AG09309 (cell line): ENCODE results near the gene KLHDC1.
A peak's percentile ranks its signal among the peaks of the same experiment; 100 is the strongest.
"Not testable (repeated sequence)": the region's sequence is repeated elsewhere in the genome, so short reads cannot be mapped to it uniquely, and the experiment has no call there.

Source experiments
- DNase-seq: peaks from one replicate; pipeline ENCODE4 v3.0.0-alpha.2; 2010; ENCODE audit warnings: low read depth
- H3K4me3 ChIP-seq: 2 replicates; pipeline ENCODE4 v1.5.1; 2011; ENCODE audit warnings: mild to moderate bottlenecking, low read depth, low read length, moderate library complexity; ENCODE audit not compliant: control insufficient read depth
- CTCF ChIP-seq: IDR thresholded peaks from 2 replicates; pipeline ENCODE4 v1.5.1; 2011; ENCODE audit warnings: mild to moderate bottlenecking, low read depth, low read length, inconsistent platforms; ENCODE audit not compliant: insufficient read depth, control insufficient read depth; ENCODE audit errors: missing control alignments

KLHDC1 gene, protein sequence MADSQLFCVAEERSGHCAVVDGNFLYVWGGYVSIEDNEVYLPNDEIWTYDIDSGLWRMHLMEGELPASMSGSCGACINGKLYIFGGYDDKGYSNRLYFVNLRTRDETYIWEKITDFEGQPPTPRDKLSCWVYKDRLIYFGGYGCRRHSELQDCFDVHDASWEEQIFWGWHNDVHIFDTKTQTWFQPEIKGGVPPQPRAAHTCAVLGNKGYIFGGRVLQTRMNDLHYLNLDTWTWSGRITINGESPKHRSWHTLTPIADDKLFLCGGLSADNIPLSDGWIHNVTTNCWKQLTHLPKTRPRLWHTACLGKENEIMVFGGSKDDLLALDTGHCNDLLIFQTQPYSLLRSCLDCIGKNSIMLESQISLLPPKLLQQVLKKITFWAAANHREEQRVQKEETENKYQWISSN

DNA sequence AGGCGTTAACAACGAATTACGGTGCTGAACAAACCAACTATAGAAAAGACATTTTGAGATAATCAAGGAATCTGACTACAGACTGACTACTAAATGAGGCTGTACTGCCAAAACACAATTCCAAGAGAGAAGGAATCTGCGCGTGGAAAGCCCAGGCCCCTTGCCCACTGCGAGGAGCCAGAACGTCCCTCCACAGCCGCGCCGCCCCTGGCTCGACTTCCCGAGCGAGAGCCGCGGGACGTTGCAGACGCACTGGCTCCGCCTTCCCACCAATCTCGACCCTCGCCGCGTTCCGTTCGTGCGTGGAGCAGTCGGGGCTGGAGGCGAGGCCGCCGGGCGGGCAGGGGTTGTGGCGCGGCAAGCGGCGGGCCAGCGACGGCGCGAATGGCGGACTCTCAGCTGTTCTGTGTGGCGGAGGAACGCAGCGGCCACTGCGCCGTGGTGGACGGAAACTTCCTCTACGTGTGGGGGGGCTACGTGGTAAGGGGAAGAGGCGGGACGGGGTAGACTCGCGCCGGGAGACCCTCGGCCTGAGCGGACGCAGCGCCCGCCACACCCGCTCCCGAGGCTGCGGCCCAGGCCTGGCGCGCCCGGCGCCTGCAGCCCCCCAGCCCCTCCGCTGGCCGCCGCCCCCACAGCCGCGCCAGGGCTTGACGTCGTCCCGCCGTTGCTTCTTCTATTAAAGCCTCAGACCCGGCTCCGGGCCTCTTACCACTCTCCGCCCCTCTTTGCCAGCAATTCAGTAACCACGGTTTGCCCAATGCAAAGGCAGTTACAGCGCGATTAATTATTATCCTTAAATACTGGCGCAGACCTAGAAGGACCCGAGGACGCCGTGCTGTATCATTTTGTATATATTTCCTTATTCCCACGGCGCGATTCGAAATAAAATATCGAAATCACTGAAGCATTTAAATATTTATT, at the start of gene KLHDC1:
TSS of gene KLHDC1 (plus strand) at position 310 of the 924 bp plus-strand sequence. CDS start at position 385, 75 bp downstream.
- peak; percentile 33 for DNase-seq
- no peak for TF ChIP-seq CTCF
- peak within 1 kb of the TSS; percentile 59 for H3K4me3 ChIP-seq

GRCh38 chr14:49653508-49653907, 39.4 kb upstream of the KLHDC1 start:
- DNase-seq = no peak
- TF ChIP-seq CTCF = no peak
- H3K4me3 ChIP-seq = no peak overlapping the region

DNA sequence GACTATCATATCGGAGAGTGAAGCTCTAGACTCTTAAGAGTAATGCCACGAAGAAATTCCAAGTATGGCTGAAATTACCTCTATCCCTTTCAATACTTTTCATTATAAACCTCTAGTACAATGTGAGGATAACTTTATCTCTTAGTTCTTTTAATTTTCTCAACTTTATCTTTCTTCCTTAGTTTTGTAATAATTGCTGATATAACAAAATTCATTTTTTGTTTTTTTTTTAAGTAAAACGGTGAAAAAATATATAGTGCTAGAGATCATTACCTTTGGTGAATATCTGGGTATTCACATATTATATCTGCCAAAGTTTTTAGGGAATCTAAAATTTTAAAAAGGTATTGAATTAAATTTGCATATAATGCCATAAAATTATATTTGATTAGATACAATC, 38.4 kb upstream of the KLHDC1 start:
- no peak overlapping the region for H3K4me3 ChIP-seq
- no peak for TF ChIP-seq CTCF
- no peak for DNase-seq

GRCh38 chr14:49657500-49657899, 35.4 kb upstream of the KLHDC1 start:
- not testable (repeated sequence) for DNase-seq, H3K4me3 ChIP-seq

DNA sequence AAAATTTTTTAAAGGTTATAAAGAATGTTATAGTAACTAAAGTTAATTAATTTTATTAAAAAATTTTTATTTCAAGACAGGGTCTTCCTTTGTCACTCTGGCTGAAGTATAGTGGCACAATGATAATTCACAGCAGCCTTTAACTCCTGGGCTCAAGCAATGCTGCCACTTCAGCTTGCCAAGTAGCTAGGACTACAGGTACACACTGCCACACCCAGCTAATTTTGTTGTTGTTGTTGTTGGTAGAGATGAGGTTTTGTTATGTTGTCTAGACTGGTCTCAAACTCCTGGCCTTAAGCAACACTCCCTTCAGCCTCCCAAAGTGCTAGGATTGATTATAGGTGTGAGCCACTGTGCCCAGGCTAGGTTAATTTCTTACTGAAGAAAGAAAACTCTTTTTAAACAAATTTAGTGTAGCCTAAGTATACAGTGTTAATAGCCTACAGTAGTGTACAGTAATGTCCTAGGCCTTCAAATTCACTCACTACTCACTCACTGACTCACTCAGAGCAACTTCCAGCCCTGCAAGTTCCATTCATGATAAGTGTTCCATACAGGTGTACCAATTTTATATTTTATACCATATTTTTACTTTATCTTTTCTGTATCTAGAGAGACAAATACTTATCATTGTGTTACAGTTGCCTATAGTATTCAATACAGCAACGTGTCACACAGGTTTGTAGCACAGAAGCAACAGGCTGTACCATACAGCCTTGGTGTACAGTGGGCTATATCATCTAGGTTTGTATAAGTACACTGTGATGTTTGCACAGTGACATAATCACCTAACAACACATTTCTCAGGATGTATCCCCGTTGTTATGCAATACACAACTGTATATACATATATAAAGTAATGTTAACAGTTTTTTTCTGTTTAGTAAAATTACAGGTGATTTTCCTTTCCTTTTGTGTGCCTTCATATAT, 33.1 kb upstream of the KLHDC1 start:
- no peak for DNase-seq
- no peak overlapping the region for H3K4me3 ChIP-seq
- TF ChIP-seq CTCF = no peak

DNA sequence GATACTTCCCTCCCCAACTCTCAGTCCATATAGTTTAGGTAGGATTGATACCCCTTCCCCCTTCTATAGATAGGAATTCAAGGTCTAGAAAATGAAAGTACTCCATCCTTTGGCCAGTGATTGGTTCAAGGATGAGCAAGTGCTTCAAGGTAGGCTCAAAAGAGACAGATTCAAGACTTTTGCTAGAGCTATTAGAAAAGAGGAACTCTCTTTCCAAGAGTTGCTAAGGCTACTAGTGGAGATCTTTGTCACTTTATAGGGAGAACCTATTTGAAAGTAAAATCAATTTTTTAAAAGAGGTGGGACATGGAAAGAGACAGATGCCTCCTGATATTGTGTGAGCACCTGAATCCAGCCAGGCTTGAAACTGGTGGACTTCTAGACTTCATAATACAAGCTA, 22.4 kb upstream of the KLHDC1 start:
- DNase-seq = no peak
- TF ChIP-seq CTCF = no peak
- no peak overlapping the region for H3K4me3 ChIP-seq
